KMS-11 (cell line): ENCODE measurements around the gene ATP5PD.

Experiments used
- H2AFZ ChIP-seq: fragments of 200-600 bp; sonication (generic); 2 replicates; pipeline ENCODE4 v1.6.1; 2016; ENCODE audit warnings: antibody characterized with exemption, mixed run types, low read depth
- H3K27ac ChIP-seq: fragments of 200-600 bp; sonication (generic); 2 replicates; pipeline ENCODE4 v1.6.1; 2016; ENCODE audit warnings: mild to moderate bottlenecking, mixed run types
- H3K27me3 ChIP-seq: fragments of 200-600 bp; sonication (generic); 2 replicates; pipeline ENCODE4 v1.6.1; 2017; ENCODE audit warnings: mild to moderate bottlenecking, low read depth, mixed run types, moderate library complexity; ENCODE audit not compliant: insufficient read depth
- H3K36me3 ChIP-seq: fragments of 200-600 bp; sonication (generic); 2 replicates; pipeline ENCODE4 v1.6.1; 2017; ENCODE audit warnings: mild to moderate bottlenecking, mixed run types; ENCODE audit not compliant: insufficient read depth
- H3K4me1 ChIP-seq: fragments of 200-600 bp; sonication (generic); 2 replicates; pipeline ENCODE4 v1.6.1; 2016; ENCODE audit warnings: mild to moderate bottlenecking, low read depth, mixed run types; ENCODE audit not compliant: poor library complexity, severe bottlenecking
- H3K4me2 ChIP-seq: fragments of 200-600 bp; sonication (generic); 2 replicates; pipeline ENCODE4 v1.7.0; 2016; ENCODE audit warnings: mild to moderate bottlenecking, mixed run types
- H3K4me3 ChIP-seq: fragments of 200-600 bp; sonication (generic); IDR thresholded peaks from 2 replicates; pipeline ENCODE4 v1.6.1; 2017; ENCODE audit warnings: low read depth, low read length, mixed read lengths; ENCODE audit not compliant: insufficient read depth
- H3K79me2 ChIP-seq: fragments of 200-600 bp; sonication (generic); 2 replicates; pipeline ENCODE4 v1.6.1; 2016; ENCODE audit warnings: low read depth, mixed run types; ENCODE audit not compliant: insufficient read depth
- H3K9ac ChIP-seq: fragments of 200-600 bp; sonication (generic); 2 replicates; pipeline ENCODE4 v1.6.1; 2016; ENCODE audit warnings: mild to moderate bottlenecking, mixed run types
- H4K20me1 ChIP-seq: fragments of 200-600 bp; sonication (generic); 2 replicates; pipeline ENCODE4 v1.6.1; 2016; ENCODE audit warnings: mild to moderate bottlenecking, mixed run types; ENCODE audit not compliant: insufficient read depth
- TF ChIP-seq, protein P1 (sequence below): fragments of 200-600 bp; sonication (generic); conservative IDR thresholded peaks from 2 replicates; pipeline ENCODE4 v1.6.1; 2017; ENCODE audit warnings: low read depth, mild to moderate bottlenecking, antibody characterized with exemption, low read length, moderate library complexity, mixed read lengths

Gene ATP5PD

GRCh38 chr17:75013092-75013559, 33.6 kb downstream of the ATP5PD start:
- H3K4me3 ChIP-seq, result no peak overlapping the region
- TF ChIP-seq, protein P1, sequence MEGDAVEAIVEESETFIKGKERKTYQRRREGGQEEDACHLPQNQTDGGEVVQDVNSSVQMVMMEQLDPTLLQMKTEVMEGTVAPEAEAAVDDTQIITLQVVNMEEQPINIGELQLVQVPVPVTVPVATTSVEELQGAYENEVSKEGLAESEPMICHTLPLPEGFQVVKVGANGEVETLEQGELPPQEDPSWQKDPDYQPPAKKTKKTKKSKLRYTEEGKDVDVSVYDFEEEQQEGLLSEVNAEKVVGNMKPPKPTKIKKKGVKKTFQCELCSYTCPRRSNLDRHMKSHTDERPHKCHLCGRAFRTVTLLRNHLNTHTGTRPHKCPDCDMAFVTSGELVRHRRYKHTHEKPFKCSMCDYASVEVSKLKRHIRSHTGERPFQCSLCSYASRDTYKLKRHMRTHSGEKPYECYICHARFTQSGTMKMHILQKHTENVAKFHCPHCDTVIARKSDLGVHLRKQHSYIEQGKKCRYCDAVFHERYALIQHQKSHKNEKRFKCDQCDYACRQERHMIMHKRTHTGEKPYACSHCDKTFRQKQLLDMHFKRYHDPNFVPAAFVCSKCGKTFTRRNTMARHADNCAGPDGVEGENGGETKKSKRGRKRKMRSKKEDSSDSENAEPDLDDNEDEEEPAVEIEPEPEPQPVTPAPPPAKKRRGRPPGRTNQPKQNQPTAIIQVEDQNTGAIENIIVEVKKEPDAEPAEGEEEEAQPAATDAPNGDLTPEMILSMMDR, result no peak
- peaks cover 12% of the 10 kb centered on the region for H3K4me1 ChIP-seq
- H3K36me3 ChIP-seq, result no peaks in the 10 kb centered on the region
- peak overlapping the region; percentile 58 for H3K27ac ChIP-seq
- peak overlapping the region; percentile 85 for H3K9ac ChIP-seq
- H3K79me2 ChIP-seq, result peaks cover 12% of the 10 kb centered on the region
- peak overlapping the region; percentile 99; the same call in 1 of the 2 replicates for H2AFZ ChIP-seq
- H3K4me2 ChIP-seq, result peak overlapping the region; percentile 99
- H4K20me1 ChIP-seq, result no peaks in the 10 kb centered on the region
- H3K27me3 ChIP-seq, result no peaks in the 10 kb centered on the region

GRCh38 chr17:75012346-75013091, 34.2 kb downstream of the ATP5PD start, which contains the start of gene MRPL58:
TSS of gene MRPL58 (plus strand) at chr17:75012670. CDS start at chr17:75012687, 17 bp downstream.
- peaks cover 12% of the 10 kb centered on the region for H3K4me1 ChIP-seq
- no peak within 1 kb of the TSS for H3K4me3 ChIP-seq
- H3K79me2 ChIP-seq, result peaks cover 12% of the 10 kb centered on the region
- no peaks in the 10 kb centered on the region for H3K27me3 ChIP-seq
- H3K36me3 ChIP-seq, result no peaks in the 10 kb centered on the region
- H4K20me1 ChIP-seq, result no peaks in the 10 kb centered on the region
- H3K9ac ChIP-seq, result peak within 1 kb of the TSS; percentile 85
- TF ChIP-seq, protein P1, result peak; percentile 58
- peak within 1 kb of the TSS; percentile 99 for H2AFZ ChIP-seq
- peak within 1 kb of the TSS; percentile 58 for H3K27ac ChIP-seq
- H3K4me2 ChIP-seq, result peak within 1 kb of the TSS; percentile 99

DNA sequence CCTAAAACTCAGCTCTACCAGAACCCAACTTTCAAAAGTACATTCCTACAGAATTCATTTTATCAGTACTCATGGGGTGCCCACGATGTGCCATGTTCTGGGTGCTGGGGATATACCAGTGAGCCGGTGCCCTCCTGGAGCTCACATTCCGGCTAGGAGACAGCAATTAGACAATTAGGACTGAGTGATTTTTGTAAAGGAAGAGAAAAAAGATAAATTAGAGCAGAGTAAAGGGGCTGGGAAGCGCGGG, 34.7 kb downstream of the ATP5PD start:
- Histone ChIP-seq H3K27me3 (no peaks in the 10 kb centered on the region), H3K36me3 (no peaks in the 10 kb centered on the region), H4K20me1 (no peaks in the 10 kb centered on the region), H3K4me3 (no peak overlapping the region), H3K4me1 (peaks cover 12% of the 10 kb centered on the region), H3K9ac (peak overlapping the region; percentile 85; the same call in 1 of the 2 replicates), H3K4me2 (peak overlapping the region; percentile 48), H2AFZ (peak overlapping the region; percentile 99), H3K27ac (0 out of 2 replicates have a peak overlapping the region, but pooled peaks have one; percentile 58), H3K79me2 (peaks cover 12% of the 10 kb centered on the region)
- TF ChIP-seq, protein P1, result no peak

DNA sequence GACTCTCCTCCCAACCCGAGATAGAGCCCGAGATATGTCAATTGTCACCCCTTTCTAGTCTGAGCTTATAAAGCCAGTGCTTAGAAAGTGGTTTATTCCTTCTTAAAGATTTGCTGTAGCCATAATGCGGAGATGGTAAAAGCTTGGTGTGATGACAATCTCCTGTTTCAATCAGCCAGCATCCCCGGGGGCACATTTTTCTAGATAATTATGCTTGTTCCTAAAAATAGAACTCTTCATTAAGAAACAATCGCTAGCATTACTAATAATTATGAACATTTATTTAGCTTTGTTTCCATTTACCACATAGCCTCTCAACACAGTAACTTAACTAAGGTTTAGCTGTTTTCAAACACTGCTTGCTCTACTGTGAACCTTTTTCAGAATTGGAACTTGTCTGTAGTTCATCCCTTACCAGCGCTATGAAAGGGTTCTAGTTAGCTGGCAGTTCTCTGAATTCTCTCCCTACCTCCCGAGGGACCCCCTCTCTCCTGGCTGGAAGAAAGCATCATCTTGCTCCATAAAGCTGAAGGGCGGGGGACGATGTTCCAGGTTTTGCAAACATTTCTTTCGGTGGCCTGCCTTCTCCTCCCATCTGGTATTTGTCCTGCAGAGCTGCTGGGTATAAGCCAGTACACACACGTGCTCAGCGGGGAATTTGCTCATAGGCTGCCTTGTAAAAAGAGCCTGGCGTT, 35.2 kb downstream of the ATP5PD start:
- Histone ChIP-seq H3K4me1 (peaks cover 12% of the 10 kb centered on the region), H2AFZ (peak overlapping the region; percentile 99), H4K20me1 (no peaks in the 10 kb centered on the region), H3K9ac (no peak overlapping the region), H3K36me3 (no peaks in the 10 kb centered on the region), H3K4me3 (no peak overlapping the region), H3K27me3 (no peaks in the 10 kb centered on the region), H3K79me2 (peaks cover 12% of the 10 kb centered on the region), H3K27ac (no peak overlapping the region), H3K4me2 (no peak overlapping the region; the same call in 1 of the 2 replicates)
- TF ChIP-seq, protein P1, result no peak
